Raji (cell line): ENCODE measurements around the gene ATP1B4.

Experiments used
- POLR2A ChIP-seq: IDR thresholded peaks from 2 replicates; pipeline ENCODE4 v1.6.1; 2011; ENCODE audit warnings: low read depth, low read length, control low read depth; ENCODE audit not compliant: insufficient read depth

Gene ATP1B4

DNA sequence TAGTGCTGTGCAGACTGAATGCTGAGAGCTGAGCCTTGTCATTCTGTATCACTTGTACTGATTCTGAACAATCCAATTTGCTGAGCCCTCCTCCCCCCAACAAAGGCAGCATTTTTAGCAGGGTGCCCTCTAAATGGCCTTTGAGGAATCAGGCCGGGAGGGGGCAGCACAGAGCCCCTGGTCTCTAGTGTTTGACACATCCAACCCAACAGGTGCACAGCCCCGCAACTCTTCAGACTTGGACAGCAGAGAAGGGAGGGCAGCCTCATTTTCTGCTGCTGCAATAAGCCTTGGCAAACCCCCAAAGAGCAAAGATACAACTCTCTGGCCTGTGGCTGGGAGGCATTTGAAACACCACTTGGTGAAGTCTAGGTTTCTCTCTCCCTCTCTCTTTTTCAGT lies 3.4 kb downstream of the ATP1B4 start:
- no peak for TF ChIP-seq POLR2A

DNA sequence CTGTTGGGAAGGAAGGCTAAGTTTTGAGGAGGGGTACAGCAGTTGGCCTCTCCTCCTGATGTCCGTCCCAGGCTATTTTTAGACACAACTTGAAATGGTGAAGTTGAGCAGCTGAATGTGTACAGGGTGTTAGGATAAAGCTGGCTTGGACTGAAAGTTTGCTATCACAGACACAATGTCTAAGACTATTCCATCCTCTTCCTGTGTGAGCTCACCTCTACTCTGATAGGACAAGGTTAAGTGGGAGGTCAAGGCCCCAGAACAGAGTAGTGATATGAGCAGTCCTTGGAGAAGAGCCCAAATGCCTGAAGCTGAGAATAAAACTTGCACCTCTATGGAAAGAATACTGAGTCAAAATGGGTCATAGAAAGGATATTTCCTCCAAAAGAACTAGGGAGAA lies 4.1 kb downstream of the ATP1B4 start:
- TF ChIP-seq POLR2A: no peak

- no peak for TF ChIP-seq POLR2A
Measured at GRCh38 chrX:120366794-120367193, 4.9 kb downstream of the ATP1B4 start.

DNA sequence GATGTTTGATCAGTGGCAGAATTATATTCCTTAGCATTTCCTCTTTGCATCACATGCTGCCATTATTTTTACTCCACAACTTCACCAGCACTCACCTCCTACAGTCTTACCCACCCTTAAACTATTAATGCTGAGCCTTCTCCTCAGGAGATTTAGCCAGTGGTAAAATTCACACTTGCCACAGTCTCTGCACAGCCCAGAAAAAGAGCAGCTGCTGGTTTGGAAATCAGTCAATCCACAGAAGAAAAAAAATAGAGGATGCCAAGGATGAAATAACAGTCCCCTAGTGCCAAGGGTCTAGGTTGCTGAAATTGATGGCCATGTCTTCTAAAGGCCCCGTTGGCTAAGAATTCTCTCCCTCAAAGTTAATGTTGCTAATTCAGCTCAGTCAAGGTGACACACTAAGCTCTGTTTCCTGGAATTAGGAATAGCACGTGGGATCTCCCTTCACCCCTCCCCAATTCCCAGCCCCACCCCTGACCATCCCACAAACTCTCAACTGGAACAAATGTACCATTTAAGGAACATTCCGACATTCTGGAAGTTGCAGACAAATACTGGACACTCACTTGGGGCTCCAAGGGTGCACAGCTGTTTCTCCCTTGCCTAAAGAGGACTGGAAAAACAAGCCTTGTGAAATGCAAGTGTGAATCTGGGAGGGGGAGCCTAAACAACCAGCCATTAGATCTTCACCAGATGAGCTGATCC lies 5.7 kb downstream of the ATP1B4 start:
- no peak for TF ChIP-seq POLR2A

- TF ChIP-seq POLR2A: no peak
Measured at GRCh38 chrX:120372667-120373370, 10.9 kb downstream of the ATP1B4 start.

GRCh38 chrX:120377179-120377578 lies 15.3 kb downstream of the ATP1B4 start:
- no peak for TF ChIP-seq POLR2A

DNA sequence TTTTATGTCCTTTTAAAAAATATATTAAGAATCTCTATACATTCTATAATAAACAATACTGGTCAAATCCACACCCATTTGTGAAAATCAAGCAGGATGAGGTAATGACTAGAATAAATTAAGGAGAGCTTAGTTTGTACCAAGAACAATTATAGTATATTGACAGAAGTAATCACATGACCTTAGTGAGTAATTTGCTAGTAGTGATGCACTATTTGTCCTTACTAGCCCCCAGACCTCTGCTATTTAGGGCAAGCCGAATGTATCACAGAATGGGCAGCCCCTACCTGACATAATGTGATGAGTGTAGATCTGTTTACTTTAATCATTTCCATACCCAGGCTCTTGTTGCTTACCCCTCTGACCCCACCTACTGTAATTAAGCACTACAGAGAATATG lies 15.8 kb downstream of the ATP1B4 start:
- no peak for TF ChIP-seq POLR2A

DNA sequence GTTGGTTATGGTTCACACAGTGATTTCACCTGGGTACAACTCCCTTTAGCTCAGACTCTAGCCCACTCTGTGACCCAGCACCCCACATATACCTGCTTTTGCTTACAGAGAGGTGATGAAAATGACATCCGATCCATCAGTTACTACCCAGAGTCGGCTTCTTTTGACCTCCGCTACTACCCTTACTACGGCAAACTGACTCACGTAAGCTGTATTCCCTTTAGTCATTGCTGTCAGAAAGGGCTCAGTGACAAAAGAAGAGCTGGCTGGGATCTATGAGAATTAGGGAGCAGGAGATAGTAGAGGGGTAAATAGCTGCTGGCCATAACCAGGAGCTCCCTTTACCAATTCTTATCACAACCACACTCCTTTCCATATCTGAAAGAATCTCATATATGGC lies 16.7 kb downstream of the ATP1B4 start:
- TF ChIP-seq POLR2A: no peak

DNA sequence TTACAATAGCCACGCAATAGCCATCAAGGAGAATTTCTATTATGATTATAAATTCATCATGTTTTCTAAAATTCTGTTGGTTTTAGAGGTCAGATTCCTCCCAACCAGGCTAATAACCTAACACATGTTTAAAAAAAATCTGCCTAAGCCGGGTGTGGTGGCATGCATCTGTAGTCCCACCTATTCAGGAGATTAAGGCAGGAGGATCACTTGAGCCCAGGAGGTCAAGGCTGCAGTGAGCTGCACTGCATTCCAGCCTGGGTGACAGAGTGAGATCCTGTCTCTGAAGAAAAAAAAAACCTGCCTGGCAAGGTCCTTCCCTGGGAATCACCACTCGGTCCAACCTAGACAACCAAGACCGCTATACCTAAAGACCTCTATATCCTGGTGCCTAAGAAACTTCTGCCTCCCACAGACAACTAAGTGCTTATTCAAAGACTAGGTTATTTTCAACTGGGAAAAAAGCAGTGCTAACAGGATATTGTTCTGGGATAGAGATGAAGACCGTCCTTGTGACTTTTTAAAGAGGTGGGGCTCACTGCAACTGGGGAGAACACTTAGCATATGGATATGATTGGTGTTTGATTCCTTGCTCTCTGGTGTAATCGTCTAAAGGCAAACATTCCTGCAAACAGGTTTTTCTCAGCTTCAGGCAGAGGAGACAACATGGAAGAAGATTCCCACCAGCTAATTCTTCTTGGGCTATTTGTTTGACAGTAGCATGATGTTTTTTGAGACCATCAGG lies 18.2 kb downstream of the ATP1B4 start:
- TF ChIP-seq POLR2A: no peak

- TF ChIP-seq POLR2A: no peak
Measured at GRCh38 chrX:120380699-120381098, 18.8 kb downstream of the ATP1B4 start.

DNA sequence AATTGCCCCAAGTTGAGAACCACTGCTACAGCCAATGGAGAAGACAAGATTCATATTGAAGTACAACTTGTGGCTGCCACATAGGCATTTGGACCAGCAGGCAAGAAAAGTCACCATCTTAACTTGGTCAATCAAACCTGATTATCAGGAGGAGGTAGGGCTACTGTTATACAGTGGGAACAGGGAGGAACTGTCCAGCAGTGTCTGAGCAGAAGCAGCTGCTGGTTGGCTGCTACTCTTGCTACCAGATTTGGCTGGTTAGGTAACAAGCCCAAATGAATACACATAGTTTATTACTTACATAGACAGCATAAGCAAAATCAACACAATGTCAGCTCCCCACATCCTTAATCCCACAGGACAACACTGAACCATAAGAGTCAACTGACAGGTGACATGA lies 39.4 kb downstream of the ATP1B4 start:
- no peak for TF ChIP-seq POLR2A

GRCh38 chrX:120402369-120402768 lies 40.5 kb downstream of the ATP1B4 start:
- no peak for TF ChIP-seq POLR2A

- no peak for TF ChIP-seq POLR2A
Measured at GRCh38 chrX:120406638-120407037, 44.7 kb downstream of the ATP1B4 start.

DNA sequence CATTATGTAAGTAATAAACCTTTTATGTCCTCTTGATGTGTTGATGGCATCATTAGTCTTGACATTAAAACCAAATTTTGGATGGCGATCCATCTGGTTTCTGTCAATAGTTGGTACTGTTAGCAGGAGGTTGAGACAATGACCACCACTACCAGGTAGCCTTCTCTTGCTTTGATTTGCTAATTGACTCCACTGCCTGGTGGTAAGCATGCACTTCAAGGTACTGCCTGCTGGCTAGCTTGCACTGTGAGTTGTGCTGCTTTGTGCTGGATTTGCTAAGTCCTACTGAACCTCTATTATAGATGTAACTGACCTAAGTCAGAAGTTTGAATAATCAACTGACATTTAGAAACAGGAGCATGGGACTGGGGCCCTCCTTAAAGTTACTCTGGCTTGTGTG lies 46.3 kb downstream of the ATP1B4 start:
- TF ChIP-seq POLR2A: no peak

- TF ChIP-seq POLR2A: no peak
Measured at GRCh38 chrX:120419463-120419862, 57.6 kb downstream of the ATP1B4 start.

GRCh38 chrX:120426599-120426998 lies 64.7 kb downstream of the ATP1B4 start:
- no peak for TF ChIP-seq POLR2A

- no peak for TF ChIP-seq POLR2A
Measured at GRCh38 chrX:120428309-120428708, 66.4 kb downstream of the ATP1B4 start.
